Measurements from ENCODE around the gene HOXD8.

Gene HOXD8

DNA sequence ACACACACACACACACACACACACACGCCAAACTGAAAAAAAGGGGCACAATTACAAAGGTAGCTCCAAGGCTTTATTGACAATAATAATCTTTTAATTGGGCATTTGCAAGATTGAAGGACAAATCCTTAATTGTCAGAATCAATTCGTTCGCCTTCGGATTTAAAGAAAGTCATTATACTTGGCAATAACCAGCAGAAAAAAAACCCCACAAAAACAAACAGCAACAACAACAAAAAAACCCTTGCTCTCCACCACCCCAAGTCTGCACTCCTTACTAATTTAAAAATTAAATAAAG, 1.8 kb upstream of the HOXD8 start:
- Histone ChIP-seq H3K27ac (no peak overlapping the region), H3K27me3 (peaks cover 100% of the 10 kb centered on the region), H3K4me1 (ENCODE audit: control insufficient read depth in 1 of 2, insufficient read depth in 1 of 2, low read depth in 1 of 2, low read length in 1 of 2) (peaks cover 19 to 36% of the 10 kb centered on the region in 2 experiments), H3K4me3 (ENCODE audit: low read depth in 1 of 2, low read length in 1 of 2) (no peak overlapping the region), H3K9me3 (no peaks in the 10 kb centered on the region), H3K36me3 (no peaks in the 10 kb centered on the region)
- TF ChIP-seq, protein P1, sequence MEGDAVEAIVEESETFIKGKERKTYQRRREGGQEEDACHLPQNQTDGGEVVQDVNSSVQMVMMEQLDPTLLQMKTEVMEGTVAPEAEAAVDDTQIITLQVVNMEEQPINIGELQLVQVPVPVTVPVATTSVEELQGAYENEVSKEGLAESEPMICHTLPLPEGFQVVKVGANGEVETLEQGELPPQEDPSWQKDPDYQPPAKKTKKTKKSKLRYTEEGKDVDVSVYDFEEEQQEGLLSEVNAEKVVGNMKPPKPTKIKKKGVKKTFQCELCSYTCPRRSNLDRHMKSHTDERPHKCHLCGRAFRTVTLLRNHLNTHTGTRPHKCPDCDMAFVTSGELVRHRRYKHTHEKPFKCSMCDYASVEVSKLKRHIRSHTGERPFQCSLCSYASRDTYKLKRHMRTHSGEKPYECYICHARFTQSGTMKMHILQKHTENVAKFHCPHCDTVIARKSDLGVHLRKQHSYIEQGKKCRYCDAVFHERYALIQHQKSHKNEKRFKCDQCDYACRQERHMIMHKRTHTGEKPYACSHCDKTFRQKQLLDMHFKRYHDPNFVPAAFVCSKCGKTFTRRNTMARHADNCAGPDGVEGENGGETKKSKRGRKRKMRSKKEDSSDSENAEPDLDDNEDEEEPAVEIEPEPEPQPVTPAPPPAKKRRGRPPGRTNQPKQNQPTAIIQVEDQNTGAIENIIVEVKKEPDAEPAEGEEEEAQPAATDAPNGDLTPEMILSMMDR (IDR thresholded peaks at IDR 0.05) = no peak

DNA sequence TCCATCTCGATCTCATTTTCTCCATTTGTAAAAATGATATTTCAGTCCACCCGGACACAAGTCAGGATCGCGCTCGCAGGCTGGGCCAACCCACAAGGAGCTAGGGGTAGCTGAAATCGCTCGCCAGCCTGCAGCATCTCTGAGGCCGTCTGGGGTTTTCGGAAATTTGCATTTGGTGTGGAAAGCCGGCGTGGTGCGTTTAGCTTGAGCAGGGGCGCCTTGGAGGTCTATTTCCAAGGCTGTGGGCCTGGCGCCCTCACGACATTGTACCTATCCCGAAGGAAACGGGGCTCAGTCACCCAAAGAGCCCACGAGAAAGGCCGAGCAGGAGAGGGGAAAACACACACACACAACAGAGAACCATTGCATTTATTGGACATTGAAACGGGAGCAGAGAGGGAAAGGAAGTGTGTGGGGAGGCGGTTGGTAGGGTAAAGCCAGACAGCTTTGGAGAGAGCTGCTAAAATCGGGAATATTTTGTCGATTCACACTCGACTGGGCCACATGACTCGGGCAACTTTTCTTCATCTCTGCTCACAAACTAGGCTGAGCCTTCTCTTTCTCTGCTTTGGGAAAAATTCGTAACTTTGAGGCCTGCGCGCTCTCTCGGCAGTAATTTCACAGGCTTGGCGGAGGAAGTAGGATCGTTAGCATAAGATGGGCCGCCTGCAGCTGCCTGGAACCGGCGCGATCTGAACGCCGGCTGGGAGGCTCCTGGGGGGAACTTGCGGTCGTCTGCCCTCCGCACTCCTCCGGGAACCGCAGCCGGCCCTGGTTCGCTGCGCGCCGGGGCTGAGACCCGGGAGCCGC, 1.1 kb upstream of the HOXD8 start:
- H3K27me3 ChIP-seq = peaks cover 100% of the 10 kb centered on the region
- no peaks in the 10 kb centered on the region for H3K36me3 ChIP-seq
- H3K4me1 ChIP-seq (ENCODE audit: control insufficient read depth in 1 of 2, insufficient read depth in 1 of 2, low read depth in 1 of 2, low read length in 1 of 2) = peaks cover 19 to 30% of the 10 kb centered on the region in 2 experiments
- TF ChIP-seq, protein P1 (IDR thresholded peaks at IDR 0.05) = no peak
- H3K27ac ChIP-seq = no peak overlapping the region
- no peak overlapping the region for H3K4me3 ChIP-seq (ENCODE audit: low read depth in 1 of 2, low read length in 1 of 2)
- no peaks in the 10 kb centered on the region for H3K9me3 ChIP-seq

DNA sequence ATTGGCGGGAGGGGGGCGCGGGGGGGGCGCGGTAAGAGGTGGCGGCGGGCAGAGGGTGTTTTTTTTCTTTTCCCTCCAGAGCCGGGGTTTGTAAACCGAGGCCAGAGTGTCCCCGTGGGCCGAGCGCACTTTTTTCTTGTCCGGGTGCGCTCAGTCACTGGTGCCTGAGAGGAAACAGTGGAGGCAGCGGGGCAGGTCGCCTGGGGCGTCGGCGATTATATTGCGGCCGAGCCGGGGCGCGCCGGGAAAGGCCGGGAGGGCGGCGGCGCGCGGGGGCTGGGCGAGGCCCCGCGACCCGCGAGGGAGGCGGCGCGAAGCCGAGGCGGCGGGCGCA, 275 bp downstream of the HOXD8 start:
- Histone ChIP-seq H3K36me3 (no peaks in the 10 kb centered on the region), H3K4me1 (ENCODE audit: control insufficient read depth in 1 of 2, insufficient read depth in 1 of 2, low read depth in 1 of 2, low read length in 1 of 2) (peaks cover 19 to 30% of the 10 kb centered on the region in 2 experiments), H3K27ac (no peak overlapping the region), H3K4me3 (ENCODE audit: low read depth in 1 of 2, low read length in 1 of 2) (peak overlapping the region; percentile 13 to 49), H3K9me3 (no peaks in the 10 kb centered on the region), H3K27me3 (peaks cover 100% of the 10 kb centered on the region)
- TF ChIP-seq, protein P1 (IDR thresholded peaks at IDR 0.05) = no peak

DNA sequence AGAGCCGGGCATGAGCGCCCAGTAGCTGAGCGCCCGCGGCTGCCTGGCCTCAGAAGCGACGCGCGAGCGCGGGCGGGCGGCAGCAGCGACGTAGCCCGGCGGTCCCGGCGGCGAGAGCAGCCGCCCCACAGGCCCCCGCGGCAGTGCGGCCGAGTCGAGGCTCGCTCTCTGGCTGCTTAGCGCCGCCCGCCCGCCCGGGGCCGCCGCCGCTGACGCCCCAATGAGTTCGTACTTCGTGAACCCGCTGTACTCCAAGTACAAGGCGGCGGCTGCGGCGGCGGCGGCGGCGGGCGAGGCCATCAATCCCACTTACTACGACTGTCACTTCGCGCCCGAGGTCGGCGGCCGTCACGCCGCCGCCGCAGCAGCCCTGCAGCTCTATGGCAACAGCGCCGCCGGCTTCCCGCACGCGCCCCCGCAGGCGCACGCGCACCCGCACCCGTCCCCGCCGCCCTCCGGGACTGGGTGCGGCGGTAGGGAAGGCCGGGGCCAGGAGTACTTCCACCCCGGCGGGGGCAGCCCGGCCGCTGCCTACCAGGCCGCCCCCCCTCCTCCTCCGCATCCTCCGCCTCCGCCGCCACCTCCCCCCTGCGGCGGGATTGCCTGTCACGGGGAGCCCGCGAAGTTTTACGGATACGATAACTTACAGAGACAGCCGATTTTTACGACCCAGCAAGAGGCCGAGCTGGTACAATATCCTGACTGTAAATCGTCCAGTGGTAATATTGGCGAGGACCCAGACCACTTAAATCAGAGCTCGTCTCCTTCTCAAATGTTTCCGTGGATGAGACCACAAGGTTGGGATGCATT, 847 bp downstream of the HOXD8 start:
- H3K27ac ChIP-seq = no peak overlapping the region

DNA sequence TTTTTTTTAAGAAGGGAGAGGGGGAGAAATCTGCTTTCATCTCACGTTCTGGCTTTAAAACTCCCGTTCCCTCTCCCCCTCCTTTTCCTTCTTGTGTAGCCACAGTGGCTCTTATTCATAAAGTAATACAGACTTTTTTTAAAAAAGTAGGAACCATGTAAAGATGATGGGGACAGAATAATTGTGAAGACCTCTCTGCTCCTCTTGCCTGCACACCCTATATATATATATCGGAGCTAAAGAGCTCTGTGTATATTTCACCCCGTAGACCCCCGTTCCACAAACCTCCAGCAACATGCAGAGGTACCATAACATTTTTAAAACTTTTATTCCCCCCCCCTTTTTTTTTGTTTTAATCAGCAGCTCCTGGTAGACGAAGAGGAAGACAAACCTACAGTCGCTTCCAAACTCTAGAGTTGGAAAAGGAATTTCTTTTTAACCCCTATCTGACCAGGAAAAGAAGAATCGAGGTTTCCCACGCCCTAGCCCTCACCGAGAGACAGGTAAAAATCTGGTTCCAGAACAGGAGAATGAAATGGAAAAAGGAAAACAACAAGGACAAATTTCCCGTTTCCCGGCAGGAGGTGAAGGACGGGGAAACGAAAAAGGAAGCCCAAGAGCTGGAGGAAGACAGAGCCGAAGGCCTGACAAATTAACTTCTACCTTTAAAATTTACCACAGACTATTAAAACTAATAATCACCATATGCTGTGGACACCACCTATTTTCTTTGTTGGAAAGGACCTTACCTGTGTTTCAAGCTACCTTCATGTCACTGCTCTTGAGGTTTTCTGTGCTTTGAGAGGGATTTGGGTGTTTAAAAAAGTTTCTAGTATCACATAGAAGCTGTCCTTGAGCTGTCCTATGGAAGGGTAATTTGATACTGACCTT, 1.7 kb downstream of the HOXD8 start:
- TF ChIP-seq, protein P1 (IDR thresholded peaks at IDR 0.05) = no peak
- H3K9me3 ChIP-seq = no peaks in the 10 kb centered on the region
- peak overlapping the region in 1 of 2 experiments; percentile 48 for H3K4me3 ChIP-seq (ENCODE audit: low read depth in 1 of 2, low read length in 1 of 2)
- no peaks in the 10 kb centered on the region for H3K36me3 ChIP-seq
- H3K27ac ChIP-seq = no peak overlapping the region
- peaks cover 24 to 31% of the 10 kb centered on the region in 2 experiments for H3K4me1 ChIP-seq (ENCODE audit: control insufficient read depth in 1 of 2, insufficient read depth in 1 of 2, low read depth in 1 of 2, low read length in 1 of 2)
- peaks cover 100% of the 10 kb centered on the region for H3K27me3 ChIP-seq

More for the DNA sequence above, 847 bp downstream of the HOXD8 start:
- H3K9me3 ChIP-seq = no peaks in the 10 kb centered on the region
- peaks cover 100% of the 10 kb centered on the region for H3K27me3 ChIP-seq
- H3K4me3 ChIP-seq (ENCODE audit: low read depth in 1 of 2, low read length in 1 of 2) = peak overlapping the region; percentile 13 to 16
- TF ChIP-seq, protein P1 (IDR thresholded peaks at IDR 0.05) = no peak
- no peaks in the 10 kb centered on the region for H3K36me3 ChIP-seq
- peaks cover 19 to 30% of the 10 kb centered on the region in 2 experiments for H3K4me1 ChIP-seq (ENCODE audit: control insufficient read depth in 1 of 2, insufficient read depth in 1 of 2, low read depth in 1 of 2, low read length in 1 of 2)

Data from neutrophil (primary cell).